IMR-90 (cell line): ENCODE measurements around the gene RAB11A.

Experiments
- BHLHE40 ChIP-seq: fragments of 150-350 bp; IDR thresholded peaks from 2 replicates; pipeline ENCODE4 v1.6.1; 2016; ENCODE audit warnings: mild to moderate bottlenecking, low read depth, low read length
- CEBPB ChIP-seq: IDR thresholded peaks from 2 replicates; pipeline ENCODE4 v1.6.1; 2012; ENCODE audit warnings: low read depth, low read length, improper control_type of control experiment
- MAFK ChIP-seq: IDR thresholded peaks from 2 replicates; pipeline ENCODE4 v1.6.1; 2012; ENCODE audit warnings: low read depth, low read length, improper control_type of control experiment
- MAZ ChIP-seq: IDR thresholded peaks from 2 replicates; pipeline ENCODE4 v1.6.1; 2012; ENCODE audit warnings: low read depth, mild to moderate bottlenecking, low read length, improper control_type of control experiment, moderate library complexity, borderline replicate concordance
- POLR2A ChIP-seq: IDR thresholded peaks from 2 replicates; pipeline ENCODE4 v1.6.1; 2012; ENCODE audit warnings: mild to moderate bottlenecking, low read depth, low read length
- RFX5 ChIP-seq: IDR thresholded peaks from 2 replicates; pipeline ENCODE4 v1.8.0; 2012; ENCODE audit warnings: low read depth, mild to moderate bottlenecking, low read length, moderate library complexity
- SMC3 ChIP-seq: fragments of 150-350 bp; IDR thresholded peaks from 2 replicates; pipeline ENCODE4 v1.6.1; 2016; ENCODE audit warnings: low read depth, mild to moderate bottlenecking, antibody characterized with exemption, low read length, moderate library complexity
- TF ChIP-seq, protein P1 (sequence below): conservative IDR thresholded peaks from 2 replicates; pipeline ENCODE4 v1.5.1; 2012; ENCODE audit warnings: mild to moderate bottlenecking, low read depth, low read length, improper control_type of control experiment
- TF ChIP-seq, protein P2 (sequence below): fragments of 150-350 bp; IDR thresholded peaks from 2 replicates; pipeline ENCODE4 v1.6.1; 2017; ENCODE audit warnings: mild to moderate bottlenecking, antibody characterized with exemption, low read length, low read depth

DNA sequence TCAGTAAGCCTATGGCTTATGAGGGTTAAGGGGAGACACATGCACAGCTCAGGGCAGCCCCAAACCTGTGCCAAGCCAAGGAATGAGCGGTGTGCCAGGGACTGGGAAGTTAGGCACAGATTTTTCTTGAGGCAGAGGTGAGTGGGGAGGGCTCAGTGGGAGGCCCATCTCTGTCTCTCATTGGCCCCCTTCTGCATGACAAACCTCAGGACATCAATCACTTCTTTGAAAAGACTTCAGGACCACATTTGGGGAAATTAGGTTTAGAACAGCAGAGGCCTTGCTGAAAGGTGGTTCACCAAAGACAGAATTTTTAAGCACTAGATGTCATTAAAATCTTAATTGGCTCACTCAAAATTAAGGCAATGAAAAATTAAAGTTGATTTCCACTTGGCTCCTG, 57.2 kb downstream of the RAB11A start:
- TF ChIP-seq, protein P1, sequence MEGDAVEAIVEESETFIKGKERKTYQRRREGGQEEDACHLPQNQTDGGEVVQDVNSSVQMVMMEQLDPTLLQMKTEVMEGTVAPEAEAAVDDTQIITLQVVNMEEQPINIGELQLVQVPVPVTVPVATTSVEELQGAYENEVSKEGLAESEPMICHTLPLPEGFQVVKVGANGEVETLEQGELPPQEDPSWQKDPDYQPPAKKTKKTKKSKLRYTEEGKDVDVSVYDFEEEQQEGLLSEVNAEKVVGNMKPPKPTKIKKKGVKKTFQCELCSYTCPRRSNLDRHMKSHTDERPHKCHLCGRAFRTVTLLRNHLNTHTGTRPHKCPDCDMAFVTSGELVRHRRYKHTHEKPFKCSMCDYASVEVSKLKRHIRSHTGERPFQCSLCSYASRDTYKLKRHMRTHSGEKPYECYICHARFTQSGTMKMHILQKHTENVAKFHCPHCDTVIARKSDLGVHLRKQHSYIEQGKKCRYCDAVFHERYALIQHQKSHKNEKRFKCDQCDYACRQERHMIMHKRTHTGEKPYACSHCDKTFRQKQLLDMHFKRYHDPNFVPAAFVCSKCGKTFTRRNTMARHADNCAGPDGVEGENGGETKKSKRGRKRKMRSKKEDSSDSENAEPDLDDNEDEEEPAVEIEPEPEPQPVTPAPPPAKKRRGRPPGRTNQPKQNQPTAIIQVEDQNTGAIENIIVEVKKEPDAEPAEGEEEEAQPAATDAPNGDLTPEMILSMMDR: no peak
- no peak for TF ChIP-seq MAFK
- no peak for TF ChIP-seq POLR2A
- no peak for TF ChIP-seq BHLHE40
- TF ChIP-seq SMC3: no peak
- no peak for TF ChIP-seq RFX5
- TF ChIP-seq, protein P2, sequence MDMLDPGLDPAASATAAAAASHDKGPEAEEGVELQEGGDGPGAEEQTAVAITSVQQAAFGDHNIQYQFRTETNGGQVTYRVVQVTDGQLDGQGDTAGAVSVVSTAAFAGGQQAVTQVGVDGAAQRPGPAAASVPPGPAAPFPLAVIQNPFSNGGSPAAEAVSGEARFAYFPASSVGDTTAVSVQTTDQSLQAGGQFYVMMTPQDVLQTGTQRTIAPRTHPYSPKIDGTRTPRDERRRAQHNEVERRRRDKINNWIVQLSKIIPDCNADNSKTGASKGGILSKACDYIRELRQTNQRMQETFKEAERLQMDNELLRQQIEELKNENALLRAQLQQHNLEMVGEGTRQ: no peak
- no peak for TF ChIP-seq MAZ
- no peak for TF ChIP-seq CEBPB
